Aorta (tissue), 5 donors: Measurements from ENCODE around the gene NEXMIF. TPM values are rescaled to one million over a fixed set of nuclear protein-coding genes. Genes with fewer than 3 reads are reported as not detected.
"Not testable (repeated sequence)": the region's sequence is repeated elsewhere in the genome, so short reads cannot be mapped to it uniquely, and the experiment has no call there.

ENCODE experiments used
- ATAC-seq: fragments of 200-7000 bp; cut with Tn5 transposase; one replicate; pipeline ENCODE4 v1.9.1; 2022; ENCODE audit warnings: moderate library complexity; ENCODE audit not compliant: low FRiP score
- DNase-seq, 2 donors: peaks; one replicate each; pipeline ENCODE4 v3.0.0-alpha.2; 2020
- H3K27ac ChIP-seq, 2 donors: one replicate each; pipeline ENCODE4 v1.5.1; 2013; ENCODE audit warnings: low read length in 2 of 2, mild to moderate bottlenecking in 2 of 2, moderate library complexity in 2 of 2, control low read depth in 1 of 2, inconsistent platforms in 1 of 2, low read depth in 1 of 2
- H3K27me3 ChIP-seq, 2 donors: one replicate each; pipeline ENCODE4 v1.6.1; 2013; ENCODE audit warnings: control low read depth in 1 of 2, low read length in 1 of 2, mild to moderate bottlenecking in 1 of 2, moderate library complexity in 1 of 2; ENCODE audit not compliant: insufficient read depth in 2 of 2, control insufficient read depth in 1 of 2
- H3K36me3 ChIP-seq, 2 donors: one replicate each; pipeline ENCODE4 v1.6.1; 2013; ENCODE audit warnings: control low read depth in 1 of 2, low read length in 1 of 2, mild to moderate bottlenecking in 1 of 2; ENCODE audit not compliant: insufficient read depth in 2 of 2, control insufficient read depth in 1 of 2
- H3K4me1 ChIP-seq, 2 donors: one replicate each; pipeline ENCODE4 v1.6.1; 2013; ENCODE audit warnings: low read length in 2 of 2, control low read depth in 1 of 2, mild to moderate bottlenecking in 1 of 2, moderate library complexity in 1 of 2; ENCODE audit not compliant: insufficient read depth in 2 of 2, control insufficient read depth in 1 of 2
- H3K4me3 ChIP-seq, 2 donors: one replicate each; pipeline ENCODE4 v1.5.1; 2013; ENCODE audit warnings: low read length in 2 of 2, control low read depth in 1 of 2, mild to moderate bottlenecking in 1 of 2
- H3K9me3 ChIP-seq: one replicate; pipeline ENCODE4 v1.6.1; 2013; ENCODE audit warnings: mild to moderate bottlenecking, low read length; ENCODE audit not compliant: control insufficient read depth
- WGBS, 2 donors: extraction: QIAGEN DNeasy Blood & Tissue Kit; methylation state at CpG; one replicate each; pipeline ENCODE4 v1.1.7; 2013; 5-methylcytosine and 5-hydroxymethylcytosine counted together
- intact Hi-C, 2 donors: fragments of 100-400 bp; cut with DNase I; formaldehyde crosslinking; loops; one replicate each; pipeline versions ENCODE4 v1.14.2 to v1.15.0; 2022
- polyA plus RNA-seq, 2 donors: library from polyadenylated mRNA; stranded (reverse); fragments of 200-250 nt; gene quantifications; one replicate each; pipeline ENCODE4 v1.2.3, GENCODE V29; 2013
- total RNA-seq, 2 donors: library from RNA; stranded (reverse); fragmentation: NEBNext Ultra II Directional; extraction: Animal tissue kit (Norgen Biotek cat#: 25700); gene quantifications; one replicate each; pipeline ENCODE4 v1.2.1, GENCODE V29; 2021
- donor health status: healthy with polysubstance abuse.
- donor health status: Bipolar disorder and iron deficiency.
- donor health status: DM: no; HTN: no; CAD: no.
- donor health status: DM: no; HTN: no; CAD: no.
- donor health status: DM: yes; HTN: yes; CAD: no.

Gene NEXMIF
- total and polyA plus RNA-seq, 4 donors = 0.05 to 4.1 (median 3.2) TPM; not detected in 1

DNA sequence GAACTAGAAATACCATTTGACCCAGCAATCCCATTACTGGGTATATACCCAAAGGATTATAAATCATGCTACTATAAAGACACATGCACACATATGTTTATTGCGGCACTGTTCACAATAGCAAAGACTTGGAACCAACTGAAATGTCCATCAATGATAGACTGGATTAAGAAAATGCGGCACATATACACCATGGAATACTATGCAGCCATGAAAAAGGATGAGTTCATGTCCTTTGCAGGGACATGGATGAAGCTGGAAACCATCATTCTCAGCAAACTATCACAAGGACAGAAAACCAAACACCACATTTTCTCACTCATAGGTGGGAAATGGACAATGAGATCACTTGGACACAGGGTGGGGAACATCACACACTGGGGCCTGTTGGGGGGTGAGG is 105.5 kb downstream of the NEXMIF start:
- H3K4me3 ChIP-seq, intact Hi-C loops, ATAC-seq, H3K27ac ChIP-seq, H3K9me3 ChIP-seq, H3K4me1 ChIP-seq, H3K36me3 ChIP-seq, H3K27me3 ChIP-seq, DNase-seq: not testable (repeated sequence)
- WGBS, 2 donors = 88 to 90% methylated on average over 2 of the region's 2 CpGs

DNA sequence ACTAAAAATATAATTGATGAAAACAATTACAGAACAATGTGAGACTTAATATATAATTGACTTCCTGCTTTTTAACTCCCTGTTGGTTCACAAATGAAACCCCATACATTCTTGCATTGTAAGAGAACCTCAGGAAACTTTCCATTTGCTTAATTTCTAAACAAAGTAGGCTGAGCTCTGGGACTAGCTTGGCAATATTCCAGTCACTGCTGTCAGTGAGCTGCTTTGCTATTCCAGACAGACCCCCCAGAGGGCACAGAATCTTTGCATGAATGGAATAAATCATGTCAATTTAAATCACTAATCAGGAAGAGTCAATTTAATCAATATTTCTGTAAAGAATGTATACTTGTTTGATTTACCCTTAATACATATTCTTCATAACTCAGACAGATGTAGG is 110.6 kb downstream of the NEXMIF start:
- ATAC-seq = no peak
- H3K27ac ChIP-seq = no peak overlapping the region
- intact Hi-C loops = no loop called here

DNA sequence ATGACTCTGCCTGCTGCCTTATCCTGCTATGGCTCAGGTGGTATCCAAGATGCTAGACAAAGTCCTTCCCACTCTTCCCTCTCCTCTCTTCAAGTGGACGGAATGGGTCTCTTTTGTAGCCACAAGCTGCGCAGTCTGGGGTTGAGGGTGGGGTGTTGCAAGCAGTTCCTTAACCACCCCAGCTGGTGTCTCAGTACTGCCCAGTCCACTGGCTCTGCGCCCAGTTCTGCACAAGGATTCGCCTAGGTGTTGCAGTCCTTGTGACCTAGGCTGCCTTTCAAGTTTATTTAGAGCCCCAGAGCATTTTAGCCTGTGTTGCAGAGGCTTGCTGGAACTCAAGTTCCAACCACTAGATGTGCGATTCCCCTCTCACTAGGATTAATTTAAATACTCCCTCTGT is 120.7 kb downstream of the NEXMIF start:
- peaks cover 2% of the 10 kb centered on the region for H3K9me3 ChIP-seq
- H3K27ac ChIP-seq = no peak overlapping the region
- WGBS, 2 donors = 60 to 84% methylated on average over 5 of the region's 5 CpGs
- no peaks in the 10 kb centered on the region for H3K36me3 ChIP-seq
- H3K4me3 ChIP-seq = no peak overlapping the region
- intact Hi-C loops = no loop called here
- no peaks in the 10 kb centered on the region for H3K4me1 ChIP-seq
- DNase-seq = no peak
- H3K27me3 ChIP-seq = no peaks in the 10 kb centered on the region
- ATAC-seq = no peak

More for the DNA sequence above, 110.6 kb downstream of the NEXMIF start:
- H3K4me3 ChIP-seq = no peak overlapping the region
- H3K36me3 ChIP-seq = no peaks in the 10 kb centered on the region
- H3K9me3 ChIP-seq = no peaks in the 10 kb centered on the region
- no peaks in the 10 kb centered on the region for H3K4me1 ChIP-seq
- H3K27me3 ChIP-seq = no peaks in the 10 kb centered on the region
- DNase-seq = no peak

DNA sequence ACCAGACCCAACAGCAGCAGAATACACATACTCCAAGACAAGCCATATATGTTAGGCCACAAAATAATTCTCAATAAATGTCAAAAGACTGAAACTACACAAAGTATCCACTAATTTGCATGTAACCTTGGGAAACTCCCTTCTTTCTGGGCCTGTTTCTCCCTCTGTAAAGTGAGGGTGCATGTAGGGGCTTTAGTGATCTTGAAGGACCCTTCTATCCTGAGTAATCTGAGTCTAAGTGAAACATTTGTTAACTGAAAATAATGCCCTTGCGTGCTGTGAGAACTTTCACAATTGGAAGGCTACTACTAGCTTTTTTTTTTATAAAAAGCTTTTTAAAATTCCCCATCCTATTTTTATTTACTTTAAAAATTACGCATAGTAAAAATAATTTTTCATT is 125.2 kb downstream of the NEXMIF start:
- no peak for DNase-seq
- Histone ChIP-seq H3K27ac (no peak overlapping the region), H3K36me3 (no peaks in the 10 kb centered on the region), H3K27me3 (no peaks in the 10 kb centered on the region), H3K4me1 (no peaks in the 10 kb centered on the region), H3K9me3 (peaks cover 2% of the 10 kb centered on the region), H3K4me3 (no peak overlapping the region)
- ATAC-seq = no peak
- WGBS, 2 donors = 72 to 90% methylated on average over 2 of the region's 2 CpGs
- intact Hi-C loops = no loop called here

DNA sequence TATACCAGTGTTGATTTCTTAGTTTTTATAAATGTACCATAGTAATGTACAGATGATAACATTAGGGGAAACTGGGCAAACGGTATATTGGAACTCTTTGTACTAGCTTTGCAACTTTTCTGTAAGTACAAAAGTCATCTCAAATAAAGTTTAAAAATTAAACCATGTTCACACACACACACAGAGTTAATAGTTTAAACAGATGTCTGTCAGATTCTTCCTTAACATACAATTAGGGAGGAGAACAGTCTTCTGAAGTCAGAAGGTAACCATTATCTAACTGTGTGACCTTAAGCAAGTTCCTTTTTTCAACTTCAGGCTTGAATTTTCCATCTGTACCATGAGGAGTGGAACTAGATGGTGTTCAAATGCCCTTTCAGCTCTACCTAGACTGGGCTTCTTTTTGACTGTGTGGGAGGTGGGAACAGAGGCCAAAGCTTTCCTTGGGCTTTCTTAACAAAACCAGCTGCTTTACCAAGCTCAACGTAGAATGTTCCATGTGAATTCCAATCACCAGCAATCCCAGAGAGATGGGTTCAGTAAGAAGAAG is 127.8 kb downstream of the NEXMIF start:
- Histone ChIP-seq H3K4me1 (no peaks in the 10 kb centered on the region), H3K4me3 (no peak overlapping the region), H3K27me3 (no peaks in the 10 kb centered on the region), H3K27ac (no peak overlapping the region), H3K9me3 (no peaks in the 10 kb centered on the region), H3K36me3 (no peaks in the 10 kb centered on the region)
- DNase-seq (no peak), ATAC-seq (no peak)
- intact Hi-C loops = no loop called here
- 55 to 72% methylated on average over 2 of the region's 2 CpGs for WGBS, 2 donors

DNA sequence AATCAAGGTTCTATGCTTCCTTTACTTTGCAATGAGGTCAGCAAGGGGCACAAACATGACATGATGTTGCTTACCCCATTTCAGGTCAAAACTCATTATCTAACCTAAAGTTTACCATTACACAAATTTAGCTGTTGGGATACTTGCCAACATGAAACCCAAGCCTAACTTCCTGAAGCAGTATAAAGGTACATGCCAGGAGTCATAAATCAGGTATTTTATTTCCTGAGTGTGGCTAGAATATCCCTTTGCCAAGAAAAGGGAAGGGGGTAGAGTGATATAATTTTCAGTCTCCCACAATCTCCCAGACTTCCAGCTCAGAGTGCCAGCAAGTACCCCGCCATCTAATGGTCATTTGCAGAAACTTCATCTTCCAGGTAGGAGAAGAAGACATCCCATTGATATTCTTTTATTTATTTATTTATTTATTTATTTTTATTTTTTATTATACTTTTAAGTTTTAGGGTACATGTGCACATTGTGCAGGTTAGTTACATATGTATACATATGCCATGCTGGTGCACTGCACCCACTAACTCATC is 136.6 kb downstream of the NEXMIF start:
- Histone ChIP-seq H3K36me3 (no peaks in the 10 kb centered on the region), H3K27ac (no peak overlapping the region), H3K4me1 (no peaks in the 10 kb centered on the region), H3K27me3 (no peaks in the 10 kb centered on the region), H3K9me3 (no peaks in the 10 kb centered on the region), H3K4me3 (no peak overlapping the region)
- intact Hi-C loops = no loop called here
- ATAC-seq = no peak
- DNase-seq = no peak
- 18 to 31% methylated on average over 1 of the region's 1 CpG for WGBS, 2 donors

DNA sequence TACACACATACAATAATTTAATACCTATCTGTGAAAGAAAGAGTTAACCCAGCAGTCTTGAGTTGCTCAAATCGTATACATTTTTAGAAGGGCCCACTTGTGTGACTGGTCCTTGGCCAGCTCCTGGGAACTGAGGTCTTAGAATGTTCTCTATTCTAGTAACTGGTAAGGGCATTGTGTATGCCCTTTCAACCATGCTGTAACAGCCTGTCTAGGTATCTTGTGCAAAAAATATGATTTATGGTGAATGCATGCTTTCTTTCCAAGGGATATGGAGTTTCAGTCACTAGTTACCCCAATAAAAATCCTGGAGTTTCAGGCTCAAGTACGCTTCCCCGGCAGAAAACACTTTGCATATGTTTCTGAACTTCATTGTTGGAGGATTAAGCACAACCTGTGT is 140.6 kb downstream of the NEXMIF start:
- DNase-seq = no peak

DNA sequence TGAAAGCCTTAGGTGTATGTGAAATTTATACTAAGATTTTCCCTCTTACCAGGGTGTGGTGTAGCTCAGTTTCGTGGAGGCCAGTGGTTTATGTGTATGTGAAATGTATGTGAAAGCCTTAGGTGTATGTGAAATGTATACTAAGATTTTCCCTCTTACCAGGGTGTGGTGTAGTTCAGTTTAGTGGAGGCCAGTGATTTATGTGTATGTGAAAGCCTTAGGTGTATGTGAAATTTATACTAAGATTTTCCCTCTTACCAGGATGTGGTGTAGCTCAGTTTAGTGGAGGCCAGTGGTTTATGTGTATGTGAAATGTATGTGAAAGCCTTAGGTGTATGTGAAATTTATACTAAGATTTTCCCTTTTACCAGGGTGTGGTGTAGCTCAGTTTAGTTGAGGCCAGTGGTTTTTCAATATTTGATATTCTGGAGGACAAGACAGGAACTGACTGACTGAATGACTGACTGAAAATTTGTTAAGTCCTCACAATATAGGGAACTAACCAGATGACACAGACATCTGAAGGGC is 143.7 kb downstream of the NEXMIF start:
- 45 to 93% methylated on average over 1 of the region's 1 CpG for WGBS, 2 donors
- Histone ChIP-seq H3K4me3 (no peak overlapping the region), H3K27me3 (no peaks in the 10 kb centered on the region), H3K4me1 (no peaks in the 10 kb centered on the region), H3K36me3 (no peaks in the 10 kb centered on the region), H3K9me3 (no peaks in the 10 kb centered on the region), H3K27ac (no peak overlapping the region)
- ATAC-seq (no peak), DNase-seq (no peak)
- intact Hi-C loops = no loop called here

More for the DNA sequence above, 140.6 kb downstream of the NEXMIF start:
- Histone ChIP-seq H3K9me3 (no peaks in the 10 kb centered on the region), H3K36me3 (no peaks in the 10 kb centered on the region), H3K4me1 (no peaks in the 10 kb centered on the region), H3K4me3 (no peak overlapping the region), H3K27ac (no peak overlapping the region), H3K27me3 (no peaks in the 10 kb centered on the region)
- WGBS, 2 donors = 60 to 65% methylated on average over 3 of the region's 3 CpGs
- ATAC-seq = no peak
- intact Hi-C loops = no loop called here

DNA sequence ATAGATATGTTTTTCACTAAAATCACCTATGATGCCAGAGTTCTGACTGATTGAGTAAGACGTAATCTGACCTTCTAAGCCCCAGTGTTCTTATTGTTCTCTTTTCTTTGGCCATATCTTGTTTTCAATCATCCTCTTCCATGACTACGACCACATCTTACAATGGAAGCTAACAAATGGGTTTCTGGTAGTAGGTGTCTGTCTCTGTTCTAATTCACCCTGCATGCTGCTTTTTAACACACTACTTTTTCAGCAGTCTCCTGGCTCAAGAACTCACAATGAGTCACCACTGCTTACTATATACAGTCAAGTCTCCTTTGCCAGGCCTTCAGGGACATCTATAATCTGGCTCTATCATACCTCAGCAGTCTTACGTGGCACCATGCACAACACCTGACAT is 146.1 kb downstream of the NEXMIF start:
- intact Hi-C loops = no loop called here
- Histone ChIP-seq H3K36me3 (no peaks in the 10 kb centered on the region), H3K27me3 (no peaks in the 10 kb centered on the region), H3K4me3 (no peak overlapping the region), H3K4me1 (no peaks in the 10 kb centered on the region), H3K27ac (no peak overlapping the region), H3K9me3 (no peaks in the 10 kb centered on the region)
- DNase-seq (no peak), ATAC-seq (no peak)
- whole genome bisulfite sequencing, 2 donors = 32 to 44% methylated on average over 3 of the region's 3 CpGs
